GM19468 (cell line): ENCODE measurements around the gene KDM4B.
"Not testable (repeated sequence)": the region's sequence is repeated elsewhere in the genome, so short reads cannot be mapped to it uniquely, and the experiment has no call there.

Experiments used
- ATAC-seq: cut with Tn5 transposase; IDR thresholded peaks from one replicate; pipeline ENCODE4 v1.9.1; 2021; ENCODE audit warnings: mild to moderate bottlenecking, moderate library complexity, moderate number of reproducible peaks; ENCODE audit not compliant: unreplicated experiment; ENCODE audit errors: extremely low read depth

The KDM4B gene

DNA sequence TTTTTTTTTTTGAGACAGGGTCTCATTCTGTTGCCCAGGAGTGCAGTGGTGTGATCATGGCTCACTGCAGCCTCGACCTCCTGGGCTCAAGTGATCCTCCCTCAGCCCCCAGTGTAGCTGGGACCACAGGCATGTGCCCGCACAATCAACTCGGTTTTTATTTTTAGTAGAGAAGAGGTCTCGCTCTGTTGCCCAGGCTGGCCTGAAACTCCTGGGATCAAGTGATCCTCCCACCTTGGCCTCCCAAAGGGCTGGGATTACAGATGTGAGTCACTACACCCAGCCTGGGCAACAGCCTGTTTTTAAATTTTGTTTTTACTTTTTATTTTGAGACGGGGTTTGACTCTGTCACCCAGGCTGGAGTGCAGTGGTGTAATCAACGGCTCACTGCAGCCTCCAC is 2.3 kb upstream of the KDM4B start:
- no peak for ATAC-seq

DNA sequence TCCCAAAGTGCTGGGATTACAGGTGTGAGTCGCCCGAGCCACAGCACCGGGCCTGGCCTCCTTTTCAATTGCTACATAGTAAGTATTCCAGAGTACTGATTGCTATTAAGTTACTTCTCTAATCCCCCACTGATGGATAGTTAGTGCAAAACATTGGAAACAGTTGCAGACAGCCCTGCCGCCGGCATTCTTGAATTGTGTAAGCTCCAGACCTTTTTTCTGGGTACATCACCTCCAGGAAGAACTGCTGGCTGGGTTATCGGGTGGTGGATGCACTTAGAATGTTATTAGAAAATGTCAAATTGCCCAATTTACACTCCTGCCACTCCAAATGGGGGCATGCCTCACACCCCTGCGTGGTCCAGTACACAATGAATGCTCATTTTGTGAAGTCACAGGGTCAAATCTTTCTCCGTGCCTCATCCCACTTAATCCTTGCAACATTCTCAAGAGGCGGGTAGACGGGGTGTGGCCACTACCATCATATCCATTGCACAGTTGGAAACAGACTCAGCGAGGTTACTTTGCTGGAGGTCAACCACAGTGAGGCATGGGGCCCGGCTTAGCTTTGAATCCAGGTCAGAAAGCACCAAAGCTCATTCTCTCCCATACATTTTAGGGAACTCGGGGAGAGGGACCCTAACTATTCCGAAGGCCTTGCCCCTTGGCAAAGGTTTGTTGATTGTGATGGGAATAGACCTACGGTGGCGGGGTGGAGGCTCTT is 1.0 kb upstream of the KDM4B start:
- no peak for ATAC-seq

DNA sequence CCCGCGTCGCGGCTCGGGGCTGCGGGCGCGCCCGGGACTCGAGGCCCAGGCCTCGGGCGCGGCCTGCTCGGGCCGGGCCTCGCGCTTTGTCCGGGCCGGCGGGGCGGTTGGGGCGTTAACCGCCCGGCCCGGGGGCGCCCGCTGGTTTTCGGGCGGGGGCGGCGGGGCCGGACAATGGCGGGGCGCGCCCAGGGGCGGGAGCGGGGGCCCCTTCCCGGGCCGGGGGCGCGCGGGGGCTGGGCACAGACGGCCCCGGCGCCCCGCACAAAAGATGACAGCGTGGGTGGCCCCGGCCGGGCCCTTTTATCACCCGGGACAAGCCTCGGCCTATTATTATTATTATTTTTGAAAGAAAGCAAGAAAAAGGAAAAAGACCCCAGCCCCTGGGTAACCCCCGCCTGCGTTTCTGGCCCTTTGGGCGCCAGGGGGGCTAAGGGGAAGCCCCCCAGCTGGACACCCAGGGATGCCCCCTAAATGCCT is 419 bp downstream of the KDM4B start:
- ATAC-seq = no peak

DNA sequence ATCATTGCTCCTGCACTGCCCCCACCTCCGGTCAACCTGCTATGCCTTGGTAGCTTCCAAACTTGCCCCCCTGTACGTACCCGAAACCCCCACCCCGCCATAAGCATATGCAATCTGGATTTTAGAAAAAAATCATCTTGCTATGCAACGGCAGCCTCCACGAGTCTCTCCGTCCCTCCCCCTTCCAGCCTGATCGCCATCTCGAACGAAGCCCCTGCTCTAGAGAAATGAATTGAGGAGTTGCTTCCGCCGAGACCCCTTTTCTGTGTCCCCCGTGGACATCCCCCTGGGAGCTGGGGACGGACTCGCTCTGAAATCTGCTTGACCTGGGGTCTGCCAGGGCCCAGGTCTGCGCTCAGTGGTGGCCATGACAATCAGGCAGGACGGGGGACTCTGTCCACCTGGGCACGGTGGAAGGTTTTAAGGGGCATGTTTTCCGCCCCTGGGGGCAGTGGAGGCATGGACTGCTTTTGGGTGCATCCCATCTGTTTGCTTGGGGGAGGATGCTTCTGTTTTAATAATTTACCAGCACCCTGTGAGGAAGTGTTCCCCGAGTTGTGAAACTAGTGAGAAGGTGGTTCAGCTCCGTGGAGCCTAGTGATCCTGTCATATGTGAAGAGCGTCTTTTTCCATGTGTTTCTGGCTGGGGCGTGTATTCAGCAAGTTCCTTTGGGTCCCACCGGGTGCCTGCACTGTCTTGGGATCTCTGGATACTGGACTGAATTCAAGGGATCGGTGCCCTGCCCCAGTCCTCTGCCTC is 1.0 kb downstream of the KDM4B start:
- no peak for ATAC-seq

DNA sequence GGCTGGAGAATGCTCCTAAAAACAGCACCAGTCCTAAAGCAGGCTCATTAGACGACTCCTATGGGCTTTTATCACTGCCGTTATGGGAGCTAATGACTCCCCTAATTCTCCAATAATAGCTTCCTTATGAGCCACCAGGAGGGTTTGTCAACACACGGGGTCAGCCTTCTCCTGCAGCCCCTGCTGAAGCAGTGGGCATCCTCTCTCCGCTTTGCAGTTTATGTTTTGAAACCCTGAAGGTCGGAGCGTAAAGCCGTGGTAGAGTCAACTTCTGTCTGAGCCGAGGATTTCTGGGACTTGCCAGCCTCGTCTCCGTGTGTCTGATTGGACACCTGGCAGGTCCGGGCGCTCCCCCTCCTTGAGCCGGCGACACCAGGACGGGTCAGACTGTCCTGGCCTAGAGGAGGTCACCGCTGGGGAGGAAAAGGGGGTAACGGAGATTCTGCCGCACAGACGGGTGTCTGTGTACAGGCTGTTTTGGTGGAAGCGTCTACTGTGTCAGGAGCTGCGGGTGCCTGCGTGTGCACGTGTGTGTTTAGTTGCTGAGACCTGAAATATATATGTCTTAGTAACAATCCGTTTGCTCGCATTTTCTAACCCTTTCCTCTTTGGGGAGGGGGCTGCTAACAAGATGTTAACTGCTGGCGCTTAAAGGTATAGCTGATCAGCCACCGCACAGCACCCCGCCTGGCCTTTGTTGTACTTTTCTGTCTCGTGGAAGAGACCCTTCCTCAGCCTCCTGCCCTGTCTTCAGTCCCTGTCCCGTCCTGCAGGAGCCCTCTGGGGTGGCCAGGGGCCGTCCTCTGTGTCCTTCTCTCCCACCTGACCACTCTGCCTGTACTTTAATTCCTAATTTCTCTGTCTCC is 1.9 kb downstream of the KDM4B start:
- ATAC-seq = no peak

DNA sequence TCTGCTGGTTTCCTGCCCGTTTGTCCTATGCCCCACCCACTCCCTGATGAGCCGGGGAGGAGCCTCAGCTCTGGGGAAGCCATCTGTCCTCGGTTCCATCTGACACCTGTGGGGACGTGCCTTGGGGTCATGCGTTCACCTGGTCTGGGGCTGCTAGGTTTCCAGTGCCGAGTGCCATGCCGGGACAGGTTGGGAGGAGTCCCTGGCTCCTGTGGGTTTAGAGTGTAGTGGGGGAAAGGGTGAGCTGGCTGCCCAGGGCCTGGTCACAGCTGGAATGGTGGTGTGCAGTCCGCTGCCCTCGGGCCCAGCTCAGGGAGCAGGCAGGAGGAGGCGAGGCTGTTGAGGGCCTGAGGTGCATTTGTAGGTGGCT is 2.5 kb downstream of the KDM4B start:
- ATAC-seq = no peak

DNA sequence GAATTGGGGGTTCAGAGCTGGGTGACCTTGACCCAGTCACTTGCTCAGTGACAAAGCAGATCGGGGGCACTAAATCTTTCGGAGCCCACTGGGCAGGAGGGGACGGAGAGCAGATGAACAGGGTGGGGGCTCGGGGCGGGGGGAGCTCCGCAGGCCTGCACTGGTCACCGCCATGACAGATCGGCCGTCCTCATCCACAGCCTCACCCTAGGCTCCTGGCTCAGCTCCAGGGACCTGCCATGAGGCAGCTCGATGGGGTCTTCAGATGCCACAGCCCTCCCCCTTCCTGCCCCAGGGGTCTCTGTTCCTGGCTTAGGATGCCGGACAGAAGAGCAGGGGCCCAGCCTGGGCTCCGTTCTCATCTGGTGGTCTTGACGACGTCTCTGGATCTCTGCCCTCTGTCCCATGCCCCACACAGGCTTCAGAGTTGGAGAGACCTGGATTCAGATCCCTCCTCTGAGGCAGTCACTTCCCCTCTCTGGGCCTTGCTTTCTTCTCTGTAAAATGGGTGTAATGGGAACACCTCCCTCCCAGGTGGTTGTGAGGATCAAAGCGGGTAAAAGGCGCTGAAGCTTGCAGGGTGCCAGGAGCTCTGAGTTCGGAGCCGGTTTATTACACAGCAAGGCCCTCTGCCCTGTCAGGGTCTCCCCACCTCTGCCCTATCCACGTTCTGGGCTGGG is 3.0 kb downstream of the KDM4B start:
- ATAC-seq = no peak

DNA sequence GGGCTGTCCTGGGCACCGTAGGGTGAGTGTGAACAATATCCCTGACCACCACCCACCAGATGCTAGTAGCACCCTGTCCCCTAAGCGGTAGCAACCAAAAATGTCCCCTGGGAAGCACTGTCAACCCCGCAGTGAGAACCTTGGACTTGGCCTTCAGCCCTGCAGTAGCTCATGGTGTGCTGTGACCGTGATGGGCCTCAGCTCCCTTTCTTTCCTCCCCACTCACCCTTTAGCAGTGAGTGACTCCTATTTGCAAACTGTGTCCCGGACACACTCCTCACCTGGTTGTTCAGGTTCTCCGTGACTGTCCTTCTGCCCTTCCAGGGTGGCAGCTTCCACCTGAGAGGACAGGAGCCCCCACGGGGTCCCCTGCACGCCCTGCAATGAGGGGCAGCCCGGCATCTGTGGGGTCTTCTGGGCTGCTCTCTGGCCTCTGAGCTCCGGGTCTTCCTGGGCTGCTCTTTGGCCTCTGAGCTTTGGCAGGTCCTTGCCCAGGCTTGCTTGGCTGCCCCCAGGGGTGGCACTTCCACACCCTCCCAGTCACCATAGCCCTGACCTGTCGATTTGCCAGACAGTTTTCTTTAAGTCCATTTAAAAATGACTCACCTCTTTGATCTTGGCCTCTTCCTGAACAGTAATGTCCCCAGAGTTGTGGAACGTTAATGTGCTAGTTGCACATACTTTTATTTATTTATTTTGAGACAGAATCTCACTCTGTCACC is 3.8 kb downstream of the KDM4B start:
- no peak for ATAC-seq

DNA sequence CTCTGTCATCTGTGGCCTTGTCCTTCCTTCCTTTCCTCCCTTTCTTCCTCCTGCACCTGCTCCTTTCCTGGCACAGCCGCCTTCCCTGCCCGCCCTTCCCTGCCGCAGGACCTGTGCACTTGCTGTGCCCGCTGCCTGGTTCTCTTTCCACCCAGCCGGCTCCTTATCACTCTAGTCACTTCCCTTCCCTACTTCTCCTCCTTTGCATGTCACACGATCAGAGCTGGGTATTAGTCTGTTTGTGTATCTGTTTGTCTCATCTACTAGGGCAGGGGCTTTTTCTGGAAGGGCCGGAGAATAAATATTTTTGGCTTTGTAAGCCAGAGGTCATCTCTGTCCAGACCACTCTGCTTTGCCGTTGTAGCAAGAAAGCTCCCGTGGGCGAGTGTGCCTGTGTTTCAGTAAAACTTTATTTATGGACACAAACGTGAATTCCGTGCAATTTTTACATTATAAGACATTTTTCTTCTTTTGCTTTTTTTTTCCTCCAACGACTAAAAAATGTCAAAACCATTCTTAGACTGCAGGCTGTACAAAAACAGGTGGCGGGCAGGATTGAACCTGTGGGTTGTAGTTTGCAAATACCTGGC is 6.1 kb downstream of the KDM4B start:
- no peak for ATAC-seq

DNA sequence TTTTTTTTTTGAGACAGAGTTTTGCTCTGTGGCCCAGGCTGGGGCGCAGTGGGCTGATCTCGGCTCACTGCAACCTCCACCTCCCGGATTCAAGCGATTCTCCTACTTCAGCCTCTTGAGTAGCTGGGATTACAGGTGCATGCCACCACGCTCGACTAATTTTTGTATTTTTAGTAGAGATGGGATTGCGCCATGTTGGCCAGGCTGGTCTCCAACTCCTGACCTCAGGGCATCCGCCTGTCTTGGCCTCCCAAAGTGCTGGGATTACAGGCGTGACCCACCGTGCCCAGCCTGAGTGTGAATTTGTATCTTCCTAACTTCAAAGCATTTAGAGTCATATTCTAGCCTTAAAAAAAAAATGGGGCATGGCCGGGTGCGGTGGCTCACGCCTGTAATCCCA is 6.7 kb downstream of the KDM4B start:
- not testable (repeated sequence) for ATAC-seq

DNA sequence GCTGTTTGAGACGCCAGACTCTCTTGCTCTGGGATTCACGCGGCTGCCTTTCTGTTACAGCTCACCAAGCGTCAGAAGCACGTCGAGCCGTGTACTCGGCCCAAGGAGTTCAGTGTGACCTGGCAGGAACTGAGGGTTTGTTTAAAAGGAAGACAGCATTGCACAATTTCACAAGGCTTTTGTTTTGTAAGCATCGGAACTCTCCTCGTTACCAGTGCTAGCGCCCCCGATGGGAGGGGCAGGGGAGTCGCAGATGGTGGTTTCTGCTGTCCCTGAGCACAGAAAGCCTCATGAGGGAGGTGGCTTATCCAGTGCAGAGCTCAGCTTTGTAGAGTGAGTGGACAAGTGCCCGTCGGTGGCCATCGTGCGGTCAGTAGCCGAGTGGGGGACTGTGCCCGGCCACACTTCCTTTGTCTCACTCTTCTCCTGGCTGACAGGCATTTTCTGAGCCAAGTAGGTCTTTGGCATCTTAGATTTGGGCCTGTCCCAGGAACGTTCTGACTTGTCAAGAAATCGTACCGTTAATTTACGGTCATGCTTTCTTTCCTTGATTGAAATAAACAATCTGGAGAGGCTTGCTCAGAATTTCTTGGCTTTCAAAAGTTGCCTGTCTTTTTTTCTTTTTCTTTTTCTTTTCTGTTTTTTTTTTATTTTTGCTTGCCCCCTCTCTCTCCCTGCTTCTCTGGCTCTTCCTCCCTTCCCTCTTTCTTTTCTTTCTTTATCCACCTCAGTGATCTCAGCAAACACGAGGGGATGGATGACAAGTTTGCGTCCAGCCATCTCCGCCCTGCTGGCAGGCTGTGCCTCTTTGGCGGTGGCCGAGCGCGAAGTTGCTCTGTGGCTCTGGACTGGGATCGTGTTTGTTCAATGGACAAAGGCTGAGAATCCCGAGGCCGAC is 7.7 kb downstream of the KDM4B start:
- no peak for ATAC-seq

DNA sequence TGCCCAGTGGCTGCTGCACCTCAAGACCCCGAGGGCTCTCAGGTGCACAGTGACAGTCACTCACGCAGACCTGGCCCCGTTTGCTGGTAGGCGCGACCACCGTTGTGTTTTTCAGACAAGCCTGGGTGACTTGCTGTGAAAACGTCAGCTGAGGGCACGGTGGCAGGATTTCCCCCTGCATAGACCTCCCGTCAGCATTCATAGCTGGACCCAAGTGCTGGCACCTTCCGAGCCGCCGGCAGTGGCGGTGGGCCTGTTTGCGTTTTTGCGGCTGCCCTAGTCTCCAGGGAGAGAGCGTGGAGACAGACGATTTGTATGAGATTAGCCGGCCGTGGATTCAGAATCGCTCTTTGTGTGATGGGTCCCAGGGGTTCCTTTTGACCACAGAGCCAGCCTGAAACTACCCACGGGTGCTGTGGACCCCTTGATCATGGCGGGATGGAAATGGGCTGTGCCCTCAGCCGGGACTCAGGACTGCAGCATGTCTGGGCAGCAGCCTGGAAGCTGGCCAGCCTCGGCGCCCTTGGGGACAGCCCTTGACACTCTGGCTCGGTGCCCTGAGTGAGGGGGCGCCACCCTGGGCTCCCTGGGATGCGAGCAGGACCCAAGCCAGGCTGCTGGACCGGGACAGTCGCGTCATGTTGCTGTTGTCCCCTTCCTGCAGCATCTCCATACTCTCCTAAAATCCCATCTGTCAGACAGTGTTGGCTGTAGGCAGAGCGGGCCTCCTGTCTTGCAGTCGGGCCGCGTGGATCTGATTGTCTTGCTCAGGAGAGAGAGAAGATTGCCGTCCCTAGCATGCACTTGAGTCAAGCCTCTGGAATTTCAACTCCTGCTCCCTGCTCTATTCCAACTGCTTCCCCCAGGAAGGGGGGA is 8.6 kb downstream of the KDM4B start:
- ATAC-seq = no peak

DNA sequence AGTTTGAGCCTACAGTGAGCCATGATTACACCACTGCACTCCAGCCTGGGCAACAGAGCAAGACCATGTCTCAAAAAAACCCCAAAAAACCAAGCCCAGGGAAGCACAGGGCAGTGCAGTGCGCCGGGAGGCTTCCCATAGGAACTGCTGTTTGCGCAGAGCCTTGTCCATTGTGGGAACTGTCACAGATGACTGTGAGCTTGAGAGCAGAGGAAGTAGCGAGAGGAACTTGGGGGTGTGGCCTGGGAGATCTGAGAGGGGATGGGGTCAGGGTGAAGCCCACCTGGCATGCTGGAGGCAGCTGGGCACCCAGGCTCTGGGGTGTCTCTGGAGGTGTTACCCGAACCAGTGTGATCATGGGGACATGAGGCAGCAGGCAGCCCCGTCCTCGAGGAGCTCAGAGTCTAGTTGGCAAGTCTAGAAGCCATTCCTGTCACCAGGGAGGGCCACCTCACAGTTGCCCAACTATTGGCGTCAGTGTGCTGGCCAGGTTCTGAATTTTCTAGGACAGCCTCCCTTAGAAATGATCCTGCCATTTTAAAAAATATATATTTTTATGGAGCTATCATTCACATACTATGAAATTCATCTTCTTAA is 10.4 kb downstream of the KDM4B start:
- ATAC-seq = no peak

DNA sequence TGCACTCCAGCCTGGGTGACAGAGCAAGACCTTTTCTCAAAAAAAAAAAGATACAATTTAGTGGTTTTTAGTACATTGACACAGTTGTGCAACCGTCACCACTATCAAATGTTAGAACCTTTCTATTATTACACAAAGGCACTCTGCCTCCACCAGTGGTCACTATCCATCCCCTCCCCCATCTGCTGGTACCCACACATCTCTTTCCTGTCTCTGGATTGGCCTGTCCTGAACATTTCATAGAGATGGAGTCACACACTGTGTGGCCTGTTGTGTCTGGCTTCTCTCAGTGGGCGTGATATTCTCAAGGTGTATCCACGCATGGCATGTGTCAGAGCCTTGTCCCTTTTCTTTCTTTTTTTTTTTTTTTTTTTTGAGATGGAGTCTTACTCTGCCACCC is 11.2 kb downstream of the KDM4B start:
- ATAC-seq = no peak

DNA sequence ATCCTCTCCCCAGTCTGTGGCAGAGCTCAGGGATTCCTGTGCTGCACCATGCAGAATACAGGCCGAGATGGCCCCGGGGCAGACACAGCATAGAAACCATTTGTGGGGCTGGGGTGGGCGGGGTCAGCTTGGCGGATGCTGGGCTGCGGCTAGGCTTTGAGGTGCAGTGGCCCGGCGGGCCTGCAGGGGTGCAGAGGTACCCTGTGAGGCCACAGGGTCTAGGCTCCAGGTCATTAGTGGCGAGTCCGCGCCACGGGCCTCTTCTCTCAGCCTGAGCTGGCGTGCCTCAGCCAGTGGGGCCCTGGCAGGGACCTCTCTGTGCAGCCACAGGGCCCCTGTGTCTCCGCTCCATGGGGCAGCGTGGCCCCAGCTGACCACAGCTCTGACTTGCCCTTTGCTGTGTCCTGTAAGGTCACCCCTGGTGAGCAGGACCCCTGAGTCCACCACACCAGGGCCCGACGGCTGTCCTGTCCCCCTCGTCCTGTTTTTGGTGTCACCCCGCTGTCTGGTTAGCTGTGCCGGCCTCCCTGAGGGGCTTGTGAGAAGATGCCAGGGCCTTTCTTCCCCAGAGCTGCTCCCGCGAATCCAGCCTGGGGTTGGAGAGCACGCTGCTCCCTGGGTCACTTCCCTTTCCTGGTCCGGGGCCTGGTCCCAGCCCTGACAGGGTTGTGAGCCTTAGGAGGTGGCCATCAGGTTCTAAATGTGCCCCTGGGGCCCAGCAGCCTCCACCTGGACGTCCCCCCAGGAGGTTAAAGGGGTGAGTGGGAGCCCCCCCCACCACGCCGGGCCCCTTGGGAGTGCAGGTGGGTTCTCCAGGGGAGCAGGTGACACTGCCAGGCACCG is 12.1 kb downstream of the KDM4B start:
- no peak for ATAC-seq

DNA sequence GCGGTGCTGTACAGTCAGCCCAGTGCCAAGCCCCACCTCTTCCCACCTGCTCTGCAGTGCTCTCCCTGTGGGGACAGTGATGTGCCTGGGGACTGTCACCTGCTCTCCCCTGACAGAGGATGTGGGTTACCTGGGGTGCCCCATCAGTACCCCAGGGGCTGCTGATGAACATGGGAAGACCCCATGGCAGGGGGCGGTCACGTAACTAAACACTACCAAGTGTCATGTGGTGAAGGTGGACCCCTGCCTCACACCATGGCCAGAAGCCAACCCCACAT is 12.7 kb downstream of the KDM4B start:
- no peak for ATAC-seq
